ACC112 (cell line): Measurements from ENCODE around the gene APOBEC3B.
"Not testable (repeated sequence)": the region's sequence is repeated elsewhere in the genome, so short reads cannot be mapped to it uniquely, and the experiment has no call there.

Experiments used
- H2AFZ ChIP-seq: fragments of 200-600 bp; sonication (generic); one replicate; pipeline ENCODE4 v1.6.0; 2017; ENCODE audit warnings: antibody characterized with exemption, low read length; ENCODE audit not compliant: unreplicated experiment
- H3K27ac ChIP-seq: fragments of 200-600 bp; sonication (generic); 2 replicates; pipeline ENCODE4 v1.5.1; 2014; ENCODE audit warnings: low read depth, mild to moderate bottlenecking, antibody characterized with exemption, low read length, moderate library complexity
- H3K27me3 ChIP-seq: fragments of 200-600 bp; sonication (generic); 2 replicates; pipeline ENCODE4 v1.6.1; 2014; ENCODE audit warnings: mild to moderate bottlenecking, antibody characterized with exemption, low read length, moderate library complexity, mixed read lengths; ENCODE audit not compliant: insufficient read depth
- H3K36me3 ChIP-seq: fragments of 200-600 bp; sonication (generic); 2 replicates; pipeline ENCODE4 v1.6.1; 2016; ENCODE audit warnings: mild to moderate bottlenecking, antibody characterized with exemption, low read length, moderate library complexity, mixed read lengths; ENCODE audit not compliant: insufficient read depth
- H3K4me1 ChIP-seq: fragments of 200-600 bp; sonication (generic); one replicate; pipeline ENCODE4 v1.6.1; 2016; ENCODE audit warnings: low read length, mixed read lengths; ENCODE audit not compliant: insufficient read depth, unreplicated experiment, control insufficient read depth
- H3K4me3 ChIP-seq: fragments of 200-600 bp; sonication (generic); 2 replicates; pipeline ENCODE4 v1.5.1; 2014; ENCODE audit warnings: mild to moderate bottlenecking, low read depth, low read length
- H3K79me2 ChIP-seq: fragments of 200-600 bp; sonication (generic); one replicate; pipeline ENCODE4 v1.6.0; 2016; ENCODE audit warnings: low read length; ENCODE audit not compliant: control insufficient read depth, unreplicated experiment, insufficient read depth

The APOBEC3B gene

DNA sequence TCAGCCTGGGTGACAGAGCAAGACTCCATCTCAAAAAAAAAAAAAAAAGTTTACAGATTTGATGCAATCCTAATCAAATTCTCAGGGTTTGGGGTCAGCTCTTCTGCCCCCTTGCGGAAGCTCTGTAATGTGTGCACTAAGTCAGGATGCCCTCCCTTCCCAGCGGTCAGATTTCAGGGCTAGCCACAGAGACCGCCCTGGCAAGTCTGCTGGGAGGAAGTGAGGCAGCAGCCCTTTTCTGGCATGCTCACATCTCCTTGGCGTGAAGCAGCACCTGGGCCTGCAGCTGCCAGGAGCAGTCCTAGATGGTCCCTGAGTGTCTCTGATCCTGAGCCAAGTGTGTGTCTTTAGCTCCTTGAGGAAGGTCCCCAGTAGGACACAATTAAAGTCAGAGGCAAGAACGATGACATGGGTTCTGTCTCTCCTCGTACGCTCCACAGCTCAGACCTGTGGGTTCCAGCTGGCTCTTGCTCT lies 21.1 kb downstream of the APOBEC3B start:
- Histone ChIP-seq H3K79me2 (no peaks in the 10 kb centered on the region), H3K4me3 (no peak overlapping the region), H3K27me3 (no peaks in the 10 kb centered on the region), H3K4me1 (peaks cover 3% of the 10 kb centered on the region), H3K36me3 (no peaks in the 10 kb centered on the region), H2AFZ (no peak overlapping the region), H3K27ac (no peak overlapping the region)

GRCh38 chr22:39007177-39007576 lies 25.0 kb downstream of the APOBEC3B start:
- Histone ChIP-seq H2AFZ (no peak overlapping the region), H3K79me2 (no peaks in the 10 kb centered on the region), H3K27ac (no peak overlapping the region), H3K27me3 (no peaks in the 10 kb centered on the region), H3K36me3 (no peaks in the 10 kb centered on the region), H3K4me3 (no peak overlapping the region), H3K4me1 (peaks cover 3% of the 10 kb centered on the region)

DNA sequence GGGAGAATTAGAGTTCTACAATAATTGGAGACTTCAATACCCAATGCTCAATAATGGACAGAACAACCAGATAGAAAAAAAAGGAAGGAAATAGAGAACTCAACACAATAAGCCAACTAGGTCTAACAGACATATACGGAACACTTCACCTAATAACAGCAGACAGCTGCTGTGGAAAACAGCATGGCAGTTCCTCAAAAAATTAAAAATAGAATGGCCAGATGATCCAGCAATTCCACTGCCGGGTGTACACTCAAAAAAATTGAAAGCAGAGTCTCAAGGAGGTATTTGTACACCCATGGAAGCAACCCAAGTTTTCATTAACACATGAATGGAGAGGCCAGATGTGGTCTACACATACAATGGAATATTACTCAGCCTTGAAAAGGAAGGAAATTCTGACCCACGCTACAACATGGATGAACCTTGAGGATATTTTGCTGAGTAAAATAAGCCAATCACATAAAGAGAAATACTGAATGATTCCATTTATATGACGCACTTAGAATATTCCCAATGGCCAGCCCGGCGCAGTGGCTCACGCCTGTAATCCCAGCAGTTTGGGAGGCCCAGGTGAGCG lies 26.2 kb downstream of the APOBEC3B start:
- H3K27me3 ChIP-seq, H3K27ac ChIP-seq, H2AFZ ChIP-seq, H3K36me3 ChIP-seq, H3K79me2 ChIP-seq, H3K4me1 ChIP-seq, H3K4me3 ChIP-seq: not testable (repeated sequence)

- Histone ChIP-seq H3K27ac (no peak overlapping the region), H2AFZ (no peak overlapping the region), H3K4me3 (no peak overlapping the region)
These were observed 28.8 kb downstream of the APOBEC3B start for GRCh38 chr22:39010946-39011345.

DNA sequence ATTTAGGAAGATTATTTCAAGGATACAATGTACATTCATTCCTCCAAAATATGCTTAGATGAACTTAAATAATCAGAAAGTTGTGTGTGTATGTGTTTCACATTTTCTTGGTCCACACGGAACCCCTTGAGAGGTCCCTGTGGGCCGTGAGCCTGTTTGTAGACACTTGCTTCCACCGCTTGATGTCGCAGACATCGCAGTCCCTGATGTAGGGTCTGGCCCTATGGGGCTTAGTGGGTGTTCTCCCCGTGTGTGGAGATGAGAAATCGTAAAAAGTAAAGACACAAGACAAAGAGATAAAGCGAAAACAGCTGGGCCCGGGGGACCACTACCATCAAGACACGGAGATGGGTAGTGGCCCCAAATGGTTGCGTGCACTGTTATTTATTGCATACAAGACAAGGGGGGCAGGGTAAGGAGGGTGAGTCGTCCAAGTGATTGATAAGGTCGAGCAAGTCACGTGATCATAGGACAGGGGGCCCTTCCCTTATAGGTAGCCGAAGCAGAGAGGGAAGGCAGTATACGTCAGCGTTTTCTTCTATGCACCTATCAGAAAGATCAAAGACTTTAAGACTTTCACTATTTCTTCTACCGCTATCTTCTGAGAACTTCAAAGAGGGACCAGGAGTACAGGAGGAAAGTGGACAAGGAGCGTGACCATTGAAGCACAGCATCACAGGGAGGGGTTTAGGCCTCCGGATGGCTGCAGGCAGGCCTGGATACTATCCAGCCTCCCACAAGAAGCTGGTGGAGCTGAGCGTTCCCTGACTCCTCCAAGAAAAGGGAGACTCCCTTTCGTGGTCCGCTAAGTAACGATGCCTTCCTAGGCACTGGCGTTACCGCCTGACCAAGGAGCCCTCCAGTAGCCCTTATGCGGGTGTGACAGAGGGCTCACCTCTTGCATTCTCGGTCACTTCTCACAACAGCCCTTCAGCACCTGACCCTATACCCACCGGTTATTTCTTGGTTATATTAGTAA lies 30.7 kb downstream of the APOBEC3B start:
- H3K36me3 ChIP-seq: no peaks in the 10 kb centered on the region
- no peak overlapping the region for H3K4me3 ChIP-seq
- peaks cover 7% of the 10 kb centered on the region for H3K79me2 ChIP-seq
- no peak overlapping the region for H2AFZ ChIP-seq
- no peaks in the 10 kb centered on the region for H3K4me1 ChIP-seq
- H3K27me3 ChIP-seq: no peaks in the 10 kb centered on the region
- H3K27ac ChIP-seq: no peak overlapping the region

More at GRCh38 chr22:39010946-39011345, 28.8 kb downstream of the APOBEC3B start:
- Histone ChIP-seq H3K4me1 (no peaks in the 10 kb centered on the region), H3K36me3 (no peaks in the 10 kb centered on the region), H3K27me3 (no peaks in the 10 kb centered on the region), H3K79me2 (peaks cover 7% of the 10 kb centered on the region)

- not testable (repeated sequence) for H3K4me1 ChIP-seq, H2AFZ ChIP-seq, H3K79me2 ChIP-seq, H3K36me3 ChIP-seq, H3K27ac ChIP-seq, H3K27me3 ChIP-seq
- peak overlapping the region; percentile 90 for H3K4me3 ChIP-seq
These were observed 31.4 kb downstream of the APOBEC3B start for GRCh38 chr22:39013561-39013941.

DNA sequence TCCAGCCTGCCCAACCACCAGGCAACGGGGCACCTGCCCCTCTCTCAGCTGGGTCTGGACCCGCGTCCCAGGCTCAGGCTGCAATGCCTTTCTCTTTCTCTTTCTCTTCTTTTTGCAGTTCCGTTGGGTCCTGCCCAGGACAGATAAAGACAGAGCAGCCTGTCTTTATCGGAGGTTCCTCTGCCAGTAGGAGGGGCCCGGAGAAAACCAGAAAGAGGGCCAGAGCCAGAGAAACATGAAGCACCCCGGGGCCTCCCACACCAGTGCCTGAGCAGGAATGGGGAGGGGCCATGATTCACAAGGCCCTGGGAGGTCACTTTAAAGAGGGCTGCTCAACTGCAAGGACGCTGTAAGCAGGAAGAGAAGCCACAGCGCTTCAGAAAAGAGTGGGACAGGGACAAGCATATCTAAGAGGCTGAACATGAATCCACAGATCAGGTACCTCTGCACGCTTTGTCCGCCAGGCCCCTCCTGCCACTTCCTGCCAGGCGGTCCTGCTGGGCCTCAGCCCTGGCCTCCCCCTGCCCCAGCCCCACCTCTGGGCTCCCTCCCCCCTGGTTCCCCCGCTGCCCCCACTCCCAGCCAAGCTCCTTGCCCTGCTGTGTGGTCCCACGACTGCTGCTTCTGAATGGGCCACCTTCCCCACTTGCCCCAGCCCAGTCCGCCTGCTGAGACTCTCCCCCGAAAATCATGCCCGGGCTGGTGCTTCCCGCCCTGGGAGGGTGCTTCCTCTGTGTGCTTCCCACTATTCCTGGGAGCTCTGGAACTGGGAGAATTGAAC lies 32.0 kb downstream of the APOBEC3B start, which contains the start of gene APOBEC3C:
Gene APOBEC3C (plus strand): TSS at position 316 of the 781 bp plus-strand sequence. CDS start 106 bp downstream, at position 422.
- H2AFZ ChIP-seq: peak within 1 kb of the TSS; percentile 65
- peak within 1 kb of the TSS; percentile 45 for H3K27ac ChIP-seq
- peaks cover 7% of the 10 kb centered on the region for H3K79me2 ChIP-seq
- no peaks in the 10 kb centered on the region for H3K4me1 ChIP-seq
- H3K36me3 ChIP-seq: no peaks in the 10 kb centered on the region
- no peaks in the 10 kb centered on the region for H3K27me3 ChIP-seq
- H3K4me3 ChIP-seq: peak within 1 kb of the TSS; percentile 90

DNA sequence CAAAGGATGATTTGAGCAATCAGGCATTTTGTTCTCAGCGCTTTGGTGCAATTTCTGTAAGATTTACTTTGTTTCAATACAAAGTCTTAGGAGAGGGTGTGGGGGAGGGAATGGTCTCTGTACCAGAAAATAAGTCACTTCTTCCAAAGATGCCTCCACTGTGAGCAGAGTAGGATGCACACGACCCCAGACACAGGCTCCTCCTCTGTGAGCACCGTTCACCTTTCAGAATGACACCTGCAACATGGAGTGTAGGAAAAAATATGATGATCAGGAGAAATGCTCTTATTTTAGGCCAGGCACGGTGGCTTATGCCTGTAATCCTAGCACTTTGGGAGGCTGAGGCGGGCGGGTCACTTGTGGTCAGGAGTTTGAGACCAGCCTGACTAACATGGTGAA lies 32.6 kb downstream of the APOBEC3B start:
- peak overlapping the region; percentile 65 for H2AFZ ChIP-seq
- H3K27ac ChIP-seq: peak overlapping the region; percentile 45
- peak overlapping the region; percentile 90 for H3K4me3 ChIP-seq
- H3K79me2 ChIP-seq, H3K4me1 ChIP-seq, H3K27me3 ChIP-seq, H3K36me3 ChIP-seq: not testable (repeated sequence)

GRCh38 chr22:39016592-39016991 lies 34.4 kb downstream of the APOBEC3B start:
- Histone ChIP-seq H2AFZ (no peak overlapping the region), H3K4me1 (no peaks in the 10 kb centered on the region), H3K79me2 (peaks cover 7% of the 10 kb centered on the region), H3K27me3 (no peaks in the 10 kb centered on the region), H3K36me3 (no peaks in the 10 kb centered on the region), H3K4me3 (no peak overlapping the region), H3K27ac (no peak overlapping the region)

DNA sequence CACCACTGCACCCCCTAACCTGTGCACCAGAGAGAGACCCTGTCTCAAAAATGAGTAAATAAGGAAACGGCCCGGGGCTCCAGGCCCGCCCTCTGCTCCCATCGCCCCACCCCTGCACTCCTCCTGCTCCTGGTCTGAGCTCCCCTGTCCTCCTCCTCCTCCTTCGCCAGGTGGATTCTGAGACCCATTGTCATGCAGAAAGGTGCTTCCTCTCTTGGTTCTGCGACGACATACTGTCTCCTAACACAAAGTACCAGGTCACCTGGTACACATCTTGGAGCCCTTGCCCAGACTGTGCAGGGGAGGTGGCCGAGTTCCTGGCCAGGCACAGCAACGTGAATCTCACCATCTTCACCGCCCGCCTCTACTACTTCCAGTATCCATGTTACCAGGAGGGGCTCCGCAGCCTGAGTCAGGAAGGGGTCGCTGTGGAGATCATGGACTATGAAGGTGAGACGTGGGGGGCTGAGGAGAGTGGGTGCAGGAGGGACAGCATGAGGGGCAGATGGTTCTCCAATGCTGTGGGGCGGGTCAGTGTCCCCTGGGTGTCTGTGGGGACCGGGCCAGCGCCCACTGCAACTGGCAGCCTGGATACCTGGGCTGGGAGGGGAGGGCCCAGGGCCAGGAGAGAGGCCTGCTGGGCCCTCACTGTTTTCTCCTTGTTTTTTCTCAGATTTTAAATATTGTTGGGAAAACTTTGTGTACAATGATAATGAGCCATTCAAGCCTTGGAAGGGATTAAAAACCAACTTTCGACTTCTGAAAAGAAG lies 35.6 kb downstream of the APOBEC3B start:
- no peak overlapping the region for H2AFZ ChIP-seq
- H3K4me1 ChIP-seq: no peaks in the 10 kb centered on the region
- no peaks in the 10 kb centered on the region for H3K36me3 ChIP-seq
- H3K27me3 ChIP-seq: no peaks in the 10 kb centered on the region
- no peak overlapping the region for H3K27ac ChIP-seq
- no peak overlapping the region for H3K4me3 ChIP-seq
- peaks cover 7% of the 10 kb centered on the region for H3K79me2 ChIP-seq
